GM21526 (cell line): Measurements from ENCODE around the gene SSMEM1.
"Not testable (repeated sequence)": the region's sequence is repeated elsewhere in the genome, so short reads cannot be mapped to it uniquely, and the experiment has no call there.

Experiments used
- ATAC-seq: cut with Tn5 transposase; IDR thresholded peaks from one replicate; pipeline ENCODE4 v1.9.1; 2021; ENCODE audit warnings: moderate library complexity; ENCODE audit not compliant: unreplicated experiment, low FRiP score

The SSMEM1 gene

DNA sequence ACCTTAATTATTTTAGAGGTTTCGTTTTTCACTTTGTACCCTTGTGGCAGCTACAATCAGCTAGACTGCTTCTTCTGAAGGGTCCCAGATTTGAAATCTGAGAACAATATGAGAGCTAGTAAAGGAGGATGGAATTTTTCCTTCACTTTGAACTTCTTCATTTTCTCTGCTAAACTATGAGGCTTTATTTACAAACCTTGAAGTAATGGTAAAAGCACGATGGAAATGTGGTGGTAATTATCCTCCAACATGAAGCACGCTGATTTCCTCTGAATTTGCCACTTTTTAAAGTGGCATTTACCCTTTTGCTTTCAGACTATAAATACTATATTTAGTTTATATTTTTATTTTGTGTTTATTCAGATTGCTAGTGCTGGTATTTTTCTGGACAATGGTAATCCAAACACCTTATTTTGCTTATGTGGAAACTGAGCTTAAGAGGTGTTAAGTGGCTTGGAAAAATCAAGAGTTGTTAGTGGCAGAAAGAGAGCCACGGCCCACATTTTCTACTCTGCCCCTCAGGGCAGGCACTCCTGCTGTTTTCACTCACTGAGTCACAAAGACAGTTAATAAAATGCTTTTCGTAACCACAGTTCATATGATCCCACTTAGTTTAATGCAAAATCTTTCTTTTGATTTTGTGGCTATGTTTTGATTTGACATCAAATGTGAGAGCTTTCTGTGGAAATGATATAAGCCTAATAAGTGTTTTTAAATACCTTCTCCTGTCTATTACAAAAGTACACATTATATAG is 2.7 kb downstream of the SSMEM1 start:
- no peak for ATAC-seq

DNA sequence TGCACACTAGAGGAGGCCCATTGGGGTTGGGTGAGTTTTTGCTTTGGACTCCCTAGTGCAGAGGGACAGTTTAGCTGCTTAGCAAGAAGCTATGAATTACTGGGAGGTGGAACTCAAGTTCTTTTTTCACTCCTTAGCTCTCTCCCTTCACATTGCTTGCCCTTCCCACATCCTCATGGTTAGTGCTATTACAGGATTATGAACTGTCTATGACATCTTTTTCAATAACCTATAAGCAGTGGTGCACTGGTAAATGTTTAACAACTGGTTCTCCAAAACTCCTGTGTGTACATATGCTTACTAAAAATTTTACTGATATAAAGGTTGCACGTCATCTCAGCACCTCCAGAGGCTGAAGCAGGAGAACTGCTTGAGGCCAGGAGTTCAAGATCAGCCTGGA is 6.2 kb downstream of the SSMEM1 start:
- ATAC-seq: no peak

DNA sequence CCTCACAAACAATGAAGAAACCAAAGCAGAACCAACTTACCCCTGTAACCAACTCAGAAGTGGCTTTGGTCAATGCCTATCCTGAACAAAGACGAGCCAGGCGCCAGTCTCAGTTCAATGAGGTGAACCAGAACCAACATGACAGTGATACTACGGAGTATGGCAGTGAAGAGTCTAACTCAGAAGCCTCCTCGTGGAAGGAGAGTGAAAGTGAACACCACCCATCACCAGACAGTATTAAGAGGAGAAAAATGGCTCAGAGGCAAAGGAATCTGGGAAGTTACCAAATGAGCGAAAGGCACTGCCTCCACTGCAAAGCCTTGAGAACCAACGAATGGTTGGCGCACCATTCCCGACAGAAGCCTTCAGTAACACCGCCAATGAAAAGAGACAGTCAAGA is 8.4 kb downstream of the SSMEM1 start:
- no peak for ATAC-seq

DNA sequence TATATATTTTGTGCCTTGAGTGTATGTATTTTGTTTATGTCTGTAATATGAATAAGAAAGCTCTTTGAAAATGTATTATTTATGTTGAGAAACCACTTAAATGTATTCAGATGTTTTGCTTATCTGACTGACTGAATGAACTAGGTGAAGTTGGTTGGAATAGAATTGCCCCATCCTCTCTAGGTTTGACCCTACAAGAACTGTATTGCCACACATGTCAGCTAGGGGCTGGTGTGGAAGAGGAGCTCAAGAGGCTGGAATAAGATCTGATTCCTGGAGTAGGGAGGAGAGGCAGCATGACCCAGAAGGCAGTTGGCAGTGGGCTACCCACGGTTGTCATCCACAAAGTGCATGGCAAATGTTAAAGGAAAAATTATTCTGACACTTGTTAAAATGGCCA is 9.1 kb downstream of the SSMEM1 start:
- ATAC-seq: no peak

- ATAC-seq: no peak
These were observed 11.4 kb downstream of the SSMEM1 start for GRCh38 chr7:130218806-130219620.

DNA sequence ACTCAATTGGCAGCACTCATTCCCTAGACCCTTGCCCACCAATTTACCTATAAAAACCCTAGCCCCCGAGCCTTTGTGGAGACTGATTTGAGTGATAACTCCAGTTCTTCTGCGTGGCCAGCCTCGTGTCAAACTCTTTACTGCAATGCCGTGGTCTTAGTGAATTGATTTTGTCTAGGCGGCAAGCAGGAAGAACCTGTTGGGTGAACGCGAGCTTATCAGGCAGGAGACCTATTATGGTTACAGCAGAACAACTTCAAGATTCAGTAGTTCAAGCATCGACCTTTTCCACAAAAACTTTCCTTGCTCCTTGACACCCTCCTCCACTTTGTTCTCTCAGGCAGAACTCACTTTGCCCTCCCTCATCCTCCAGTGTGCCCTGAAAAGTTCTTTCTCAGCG is 12.2 kb downstream of the SSMEM1 start:
- no peak for ATAC-seq

DNA sequence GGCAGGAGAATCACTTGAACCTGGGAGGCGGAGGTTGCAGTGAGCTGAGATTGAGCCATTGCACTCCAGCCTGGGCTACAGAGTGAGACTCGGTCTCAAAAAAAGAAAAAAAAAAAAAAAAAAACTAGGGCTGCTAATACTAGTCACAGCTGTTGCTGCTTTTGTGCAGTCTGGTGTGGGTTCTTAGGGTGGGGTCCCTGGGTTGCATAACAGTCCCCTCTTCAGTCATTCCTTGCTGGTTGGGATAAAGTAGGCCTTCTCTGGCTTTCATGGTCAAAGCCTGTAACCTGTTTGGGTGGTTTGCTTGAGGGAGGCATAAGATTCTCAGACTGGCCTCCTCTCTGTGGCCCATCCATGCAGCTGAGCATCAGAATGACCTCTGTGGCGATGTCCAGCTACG is 14.1 kb downstream of the SSMEM1 start:
- ATAC-seq: no peak

DNA sequence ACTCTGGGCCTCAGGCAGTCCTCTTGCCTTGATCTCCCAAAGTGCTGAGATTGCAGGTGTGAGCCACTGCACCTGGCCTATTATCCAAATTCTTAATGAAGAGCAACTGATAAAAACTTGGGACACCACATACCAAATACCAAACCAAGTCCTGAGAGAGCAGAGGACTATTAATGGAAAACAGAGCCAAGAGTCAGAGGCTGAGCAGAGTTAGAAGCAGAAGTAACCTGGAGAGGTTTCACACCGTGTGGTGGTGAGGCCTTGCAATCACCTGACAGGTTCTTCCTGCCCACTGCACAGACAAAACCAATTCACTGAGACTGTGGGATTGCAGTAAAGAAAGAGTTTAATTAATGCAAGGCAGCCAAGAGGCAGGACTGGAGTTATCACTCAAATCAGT is 16.0 kb downstream of the SSMEM1 start:
- ATAC-seq: no peak

GRCh38 chr7:130224210-130224609 is 16.6 kb downstream of the SSMEM1 start:
- no peak for ATAC-seq

DNA sequence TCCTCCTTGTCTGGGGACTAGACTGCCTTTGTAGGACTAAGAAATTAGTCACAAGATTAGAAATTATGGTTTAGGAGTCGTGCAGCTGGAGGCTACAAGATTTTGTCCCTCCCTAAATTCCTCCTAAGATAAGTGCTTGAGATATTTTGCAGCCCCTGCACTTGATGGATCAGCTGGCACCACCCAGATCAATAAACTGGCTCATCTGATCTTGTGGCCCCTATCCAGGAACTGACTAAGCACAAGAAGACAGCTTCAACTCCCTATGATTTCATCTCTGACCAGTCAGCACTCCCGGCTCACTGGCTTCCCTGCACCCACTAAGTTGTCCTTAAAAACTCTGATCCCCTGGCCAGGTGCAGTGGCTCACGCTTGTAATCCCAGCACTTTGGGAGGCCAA is 17.3 kb downstream of the SSMEM1 start:
- not testable (repeated sequence) for ATAC-seq

DNA sequence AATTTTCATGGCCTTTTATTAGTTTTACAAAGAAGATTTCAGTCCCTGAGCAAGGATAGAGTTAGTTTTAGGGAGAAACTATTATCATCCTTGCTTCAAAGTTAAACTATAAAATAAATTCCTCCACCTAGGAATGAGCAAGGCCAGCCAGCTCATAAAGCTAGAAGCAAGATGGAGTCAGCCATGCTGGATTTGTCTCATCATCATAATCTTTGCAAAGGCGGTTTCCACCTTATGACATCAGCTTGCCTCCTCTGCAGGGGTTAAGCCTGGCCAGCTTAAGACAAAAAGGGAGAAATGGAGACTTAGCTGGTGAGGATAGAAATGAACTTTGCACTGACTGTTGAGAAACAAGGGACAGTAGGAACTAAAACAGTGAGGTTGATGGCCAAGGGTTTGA is 18.7 kb downstream of the SSMEM1 start:
- no peak for ATAC-seq

DNA sequence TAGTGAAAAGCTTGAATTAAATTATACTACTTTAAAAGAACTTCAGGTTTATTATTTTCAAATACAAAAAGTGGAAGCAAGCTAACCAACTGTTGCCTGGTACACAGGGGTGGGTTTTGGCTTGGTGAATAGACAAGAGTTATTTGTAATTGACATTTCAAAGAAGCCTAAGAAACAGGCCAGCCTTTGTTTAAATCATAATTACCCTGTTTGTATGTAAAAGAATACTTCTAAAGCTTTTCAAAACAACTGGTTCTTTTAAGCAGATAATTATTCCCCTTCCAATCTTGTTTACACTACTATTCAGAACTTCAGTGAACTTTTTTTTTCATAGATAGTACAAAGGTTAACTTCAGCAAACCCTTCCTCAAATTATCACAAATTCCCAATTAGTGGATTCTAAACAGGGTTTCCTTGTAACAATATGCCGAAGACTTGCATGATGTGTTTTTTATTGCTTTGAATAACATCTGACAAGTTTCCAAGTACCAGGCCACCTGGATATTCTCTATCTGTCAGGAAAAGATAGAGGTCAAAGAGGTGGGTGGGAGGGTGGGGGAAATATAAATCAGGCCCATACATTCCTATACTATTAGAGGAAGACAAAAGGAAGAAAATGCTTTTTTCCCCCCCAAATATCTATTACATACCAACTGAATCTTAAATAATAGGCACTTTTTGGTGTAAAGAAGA is 20.4 kb downstream of the SSMEM1 start:
- ATAC-seq: no peak

DNA sequence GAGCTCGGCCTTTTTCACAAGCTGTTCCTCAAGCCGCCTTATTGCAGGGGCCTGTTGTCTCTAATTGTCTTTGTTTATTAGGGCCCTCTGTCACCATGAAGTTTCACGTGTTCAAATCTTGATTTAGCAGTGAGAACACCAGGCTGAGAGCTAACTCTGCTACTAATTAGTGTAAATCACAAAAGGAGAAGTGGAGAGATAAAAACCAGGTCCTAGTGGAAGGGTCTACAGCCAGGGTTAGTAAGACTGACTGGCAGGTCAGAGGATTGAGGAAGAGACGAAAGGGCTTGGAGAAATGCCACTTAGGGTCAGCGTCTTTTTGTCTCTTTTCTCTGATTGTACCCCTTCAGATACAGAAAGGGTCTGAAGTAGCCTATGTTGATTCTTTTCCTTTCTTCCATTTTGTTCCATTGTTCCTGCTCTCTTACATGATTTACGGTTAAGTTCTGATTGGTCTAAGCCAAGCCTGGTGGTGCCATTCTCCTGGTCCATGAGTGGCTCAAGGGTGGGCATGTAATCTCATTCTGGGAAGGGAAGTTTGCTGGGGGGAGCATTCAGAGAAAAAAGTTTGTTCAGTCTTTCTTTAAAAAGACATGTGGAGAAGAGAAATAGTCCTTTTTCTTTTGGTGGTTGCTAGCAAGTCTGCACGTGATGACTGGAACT is 21.3 kb downstream of the SSMEM1 start:
- no peak for ATAC-seq

- not testable (repeated sequence) for ATAC-seq
These were observed 22.3 kb downstream of the SSMEM1 start for GRCh38 chr7:130229981-130230380.

DNA sequence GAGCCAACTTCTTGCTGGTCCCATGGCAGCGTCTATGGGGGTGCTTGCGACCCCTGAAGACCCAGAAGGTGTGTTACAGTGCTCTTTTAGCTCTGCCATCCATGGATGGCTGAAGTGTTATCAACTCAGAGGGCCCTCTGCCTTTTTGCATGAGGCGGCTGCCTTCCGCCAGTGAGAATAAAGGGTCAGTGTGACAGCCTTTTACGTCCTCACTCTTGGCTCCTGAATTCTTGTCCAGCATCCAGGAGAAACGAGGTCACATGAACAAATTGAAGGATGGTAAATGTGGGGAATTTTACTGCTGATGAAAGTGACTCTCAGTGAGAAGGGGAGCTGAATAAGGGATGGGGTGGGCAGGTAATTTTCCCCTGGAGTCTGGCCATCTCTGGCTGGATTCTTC is 24.1 kb downstream of the SSMEM1 start:
- ATAC-seq: no peak

GRCh38 chr7:130232209-130232608 is 24.5 kb downstream of the SSMEM1 start:
- no peak for ATAC-seq

DNA sequence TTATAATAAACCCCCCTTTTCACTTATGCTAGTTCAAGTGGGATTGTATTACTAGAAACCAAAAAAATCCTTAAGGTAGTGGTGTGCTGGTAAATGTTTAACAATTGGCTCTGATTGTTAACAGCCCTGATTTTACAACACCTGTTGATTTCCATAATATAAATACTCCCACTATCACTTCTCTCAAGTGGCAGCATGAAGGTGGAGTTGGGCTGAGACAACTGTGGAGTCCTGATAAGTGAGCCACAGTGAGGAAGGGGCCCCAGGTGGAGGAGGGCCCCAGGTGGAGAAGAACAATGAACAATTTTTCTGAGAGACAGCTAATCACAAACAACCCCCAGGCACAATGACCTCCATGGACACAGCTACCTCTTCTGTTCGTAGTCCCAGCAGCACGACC is 26.4 kb downstream of the SSMEM1 start:
- ATAC-seq: no peak

DNA sequence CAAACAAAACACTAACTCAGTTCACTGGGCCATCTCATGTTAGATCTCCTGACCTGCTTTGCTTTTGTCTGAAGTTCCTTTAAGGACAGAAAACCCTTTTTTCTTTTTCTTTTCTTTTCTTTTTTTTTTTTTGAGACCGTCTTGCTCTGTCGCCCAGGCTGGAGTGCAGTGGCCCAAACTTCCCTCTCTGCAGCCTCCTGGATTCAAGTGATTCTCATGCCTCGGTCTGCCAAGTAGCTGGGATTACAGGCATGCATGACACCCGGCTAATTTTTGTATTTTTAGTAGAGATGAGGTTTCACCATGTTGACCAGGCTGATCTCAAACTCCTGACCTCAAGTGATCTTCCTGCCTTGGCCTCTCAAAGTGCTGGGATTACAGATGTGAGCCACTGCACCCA is 28.7 kb downstream of the SSMEM1 start:
- ATAC-seq: not testable (repeated sequence)

GRCh38 chr7:130240240-130240639 is 32.6 kb downstream of the SSMEM1 start:
- ATAC-seq: no peak

- no peak for ATAC-seq
These were observed 34.7 kb downstream of the SSMEM1 start for GRCh38 chr7:130242198-130243014.
